T-helper 22 cell (primary cell): ENCODE results near the gene TNXB.
"Not testable (repeated sequence)": the region's sequence is repeated elsewhere in the genome, so short reads cannot be mapped to it uniquely, and the experiment has no call there.

Source experiments
- DNase-seq: peaks from one replicate; pipeline ENCODE4 v3.0.0-alpha.2; 2020; ENCODE audit warnings: low read depth

TNXB gene

DNA sequence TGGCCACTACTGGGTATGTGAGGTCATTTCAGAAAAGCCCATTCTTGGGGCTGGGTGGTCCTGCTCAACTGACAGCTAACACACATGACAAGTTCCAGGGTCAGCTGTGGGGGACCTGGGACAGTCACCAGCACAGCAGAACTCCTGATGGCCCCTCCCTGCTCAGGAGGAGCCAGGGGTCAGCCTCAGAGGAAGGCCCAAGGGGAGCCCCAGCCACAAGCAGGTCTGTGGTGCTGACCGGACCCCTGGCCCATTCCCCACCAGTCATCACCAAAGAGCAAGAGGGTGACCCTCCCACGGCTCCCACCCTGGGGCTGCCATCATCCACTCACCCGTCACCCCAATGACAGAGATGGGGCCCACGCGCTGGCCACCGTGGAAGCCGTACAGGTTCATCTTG, 52.9 kb downstream of the TNXB start:
- no peak for DNase-seq

DNA sequence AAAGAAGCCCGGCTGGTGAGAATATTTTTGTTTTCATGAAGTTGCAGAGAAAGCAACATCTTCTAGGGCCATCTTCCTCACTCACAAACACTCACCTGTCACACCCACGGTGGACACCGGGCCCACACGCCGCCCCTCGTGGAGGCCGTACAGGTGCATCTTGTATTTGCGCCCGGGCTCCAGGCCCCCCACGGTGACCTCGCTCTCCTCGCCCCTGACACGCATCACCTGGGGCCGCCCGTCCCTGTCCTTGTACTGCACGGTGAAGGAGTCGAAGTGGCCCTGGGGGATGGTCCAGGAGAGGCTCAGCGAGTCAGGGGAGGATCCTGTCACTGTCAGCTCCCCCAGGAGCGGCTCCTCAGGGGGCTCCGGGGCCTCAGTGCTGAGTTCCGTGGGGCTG, 53.4 kb downstream of the TNXB start:
- not testable (repeated sequence) for DNase-seq

DNA sequence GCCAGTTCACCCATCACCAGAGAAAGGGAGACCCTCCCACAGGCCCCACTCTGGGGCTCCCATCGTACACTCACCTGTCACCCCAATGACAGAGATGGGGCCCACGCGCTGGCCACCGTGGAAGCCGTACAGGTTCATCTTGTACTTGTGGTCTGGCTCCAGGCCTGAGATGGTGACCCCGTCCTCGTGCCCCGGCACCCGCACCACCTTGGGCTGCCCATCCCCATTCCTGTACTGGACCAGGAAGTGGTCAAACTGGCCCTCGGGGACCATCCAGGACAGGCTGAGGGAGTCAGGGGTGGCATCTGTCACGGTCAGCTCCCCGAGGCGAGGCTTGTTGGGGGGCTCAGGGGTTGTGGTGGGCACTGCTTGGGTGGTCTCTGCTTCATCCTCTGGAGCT, 55.8 kb downstream of the TNXB start:
- DNase-seq: not testable (repeated sequence)

DNA sequence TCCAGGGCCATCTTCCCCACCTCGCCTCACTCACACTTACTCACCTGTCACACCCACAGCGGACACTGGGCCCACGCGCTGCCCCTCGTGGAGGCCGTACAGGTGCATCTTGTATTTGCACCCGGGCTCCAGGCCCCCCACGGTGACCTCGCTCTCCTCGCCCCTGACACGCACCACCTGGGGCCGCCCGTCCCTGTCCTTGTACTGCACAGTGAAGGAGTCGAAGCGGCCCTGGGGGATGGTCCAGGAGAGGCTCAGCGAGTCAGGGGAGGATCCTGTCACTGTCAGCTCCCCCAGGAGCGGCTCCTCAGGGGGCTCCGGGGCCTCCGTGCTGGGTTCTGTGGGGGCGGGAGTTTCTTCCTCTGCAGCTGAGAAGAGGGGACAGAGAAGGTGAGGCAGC, 56.5 kb downstream of the TNXB start:
- not testable (repeated sequence) for DNase-seq

- no peak for DNase-seq
Measured at GRCh38 chr6:32050562-32050961, 58.6 kb downstream of the TNXB start.

DNA sequence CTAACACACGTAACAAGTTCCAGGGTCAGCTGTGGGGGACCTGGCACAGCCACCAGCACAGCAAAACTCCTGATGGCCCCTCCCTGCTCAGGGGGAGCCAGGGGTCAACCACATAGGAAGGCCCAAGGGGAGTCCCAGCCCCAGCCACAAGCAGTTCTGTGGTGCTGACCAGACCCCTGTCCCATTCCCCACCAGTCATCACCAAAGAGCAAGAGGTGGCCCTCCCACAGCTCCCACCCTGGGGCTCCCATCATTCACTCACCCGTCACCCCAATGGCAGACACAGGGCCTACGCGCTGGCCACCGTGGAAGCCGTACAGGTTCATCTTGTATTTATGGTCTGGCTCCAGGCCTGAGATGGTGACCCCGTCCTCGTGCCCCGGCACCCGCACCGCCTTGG, 59.4 kb downstream of the TNXB start:
- DNase-seq: not testable (repeated sequence)

DNA sequence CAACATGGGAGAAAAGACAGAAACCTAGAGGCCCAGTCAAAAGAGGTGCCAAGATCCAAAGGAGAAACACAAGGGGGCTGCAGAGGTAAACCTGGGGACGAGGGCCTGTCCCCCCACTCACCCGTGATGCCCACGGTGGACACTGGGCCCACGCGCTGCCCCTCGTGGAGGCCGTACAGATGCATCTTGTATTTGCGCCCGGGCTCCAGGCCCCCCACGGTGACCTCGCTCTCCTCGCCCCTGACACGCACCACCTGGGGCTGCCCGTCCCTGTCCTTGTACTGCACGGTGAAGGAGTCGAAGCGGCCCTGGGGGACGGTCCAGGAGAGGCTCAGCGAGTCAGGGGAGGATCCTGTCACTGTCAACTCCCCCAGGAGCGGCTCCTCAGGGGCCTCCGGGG, 60.0 kb downstream of the TNXB start:
- not testable (repeated sequence) for DNase-seq

DNA sequence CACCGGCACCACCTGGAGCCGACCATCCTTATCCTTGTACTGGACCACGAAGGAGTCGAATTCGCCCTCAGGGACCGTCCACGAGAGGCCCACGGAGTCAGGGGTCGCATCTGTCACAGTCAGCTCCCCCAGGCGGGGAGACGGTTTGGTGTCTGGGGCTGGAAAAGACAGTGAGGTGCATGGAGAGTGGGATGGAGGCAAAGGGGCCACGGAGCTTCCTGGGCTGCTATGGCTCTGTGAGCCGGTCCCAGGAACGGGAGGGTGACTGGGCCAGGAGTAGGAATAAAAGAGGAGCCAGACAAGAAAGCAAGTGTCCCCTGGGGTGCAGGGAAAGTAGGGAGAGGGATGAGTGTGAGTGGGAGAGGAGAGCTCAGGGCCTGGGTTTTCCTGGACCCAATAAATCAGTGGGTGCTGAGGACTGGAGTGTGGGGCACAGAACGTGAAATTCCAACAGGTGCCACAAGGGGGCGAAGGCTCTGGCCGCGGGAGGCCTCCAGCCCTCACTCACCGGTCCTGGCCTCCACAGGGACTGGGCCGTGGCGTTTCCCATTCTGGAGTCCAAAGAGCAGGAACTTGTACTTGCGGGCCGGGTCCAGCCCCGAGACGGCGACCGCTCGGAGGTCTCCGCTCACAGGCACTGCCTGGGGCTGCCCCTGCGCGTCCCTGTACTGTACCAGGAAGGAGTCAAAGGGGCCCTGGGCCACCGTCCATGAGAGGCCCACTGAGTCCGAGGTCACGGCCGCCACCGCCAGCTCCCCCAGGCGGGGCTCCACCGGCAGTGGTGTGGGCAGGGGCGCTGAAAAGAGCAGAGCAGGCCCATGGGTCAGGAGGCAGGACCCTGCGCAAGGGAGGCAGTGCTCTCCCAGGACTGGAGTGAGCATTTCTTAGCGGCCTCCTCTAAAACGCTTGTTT, 61.0 kb downstream of the TNXB start:
- peak; percentile 9 for DNase-seq

- no peak for DNase-seq
Measured at GRCh38 chr6:32047539-32047854, 61.6 kb downstream of the TNXB start.

- DNase-seq: no peak
Measured at GRCh38 chr6:32047084-32047478, 62.1 kb downstream of the TNXB start.

- DNase-seq: no peak
Measured at GRCh38 chr6:32046450-32047083, 62.6 kb downstream of the TNXB start.

DNA sequence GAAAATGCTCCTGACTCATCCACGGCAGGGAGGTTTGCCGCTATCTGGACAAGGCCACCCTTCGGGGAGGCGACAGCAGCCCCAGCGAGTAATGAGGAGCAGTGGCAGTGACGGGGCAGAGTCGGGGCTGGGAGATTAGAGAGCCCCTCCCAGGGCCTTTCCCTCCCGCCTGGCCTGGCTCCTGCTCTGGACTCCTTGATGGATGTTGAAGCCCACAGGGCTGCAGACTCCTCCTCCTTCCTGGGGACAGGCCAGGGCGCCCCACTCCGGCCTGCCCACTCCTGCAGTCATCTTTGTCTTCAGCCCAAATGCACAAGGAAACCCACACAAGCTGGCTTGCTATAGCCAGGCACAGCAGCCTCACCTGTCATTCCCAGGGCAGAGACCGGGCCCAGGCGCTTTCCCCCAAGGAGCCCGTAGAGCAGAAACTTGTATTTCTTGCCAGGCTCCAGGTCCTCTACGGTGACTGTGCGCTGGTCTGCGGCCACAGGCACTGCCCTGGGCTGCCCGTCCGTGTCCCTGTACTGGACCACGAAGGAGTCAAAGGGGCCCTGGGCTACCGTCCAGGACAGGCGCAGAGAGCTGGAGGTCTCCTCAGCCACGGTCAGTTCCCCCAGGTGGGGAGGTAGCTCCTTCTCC, 63.2 kb downstream of the TNXB start:
- DNase-seq: no peak

GRCh38 chr6:32044916-32045315, 64.2 kb downstream of the TNXB start:
- DNase-seq: not testable (repeated sequence)

GRCh38 chr6:32043589-32044380, 65.4 kb downstream of the TNXB start:
- DNase-seq: not testable (repeated sequence)

- not testable (repeated sequence) for DNase-seq
Measured at GRCh38 chr6:32042276-32042675, 66.9 kb downstream of the TNXB start.

- DNase-seq: not testable (repeated sequence)
Measured at GRCh38 chr6:32041385-32041784, 67.8 kb downstream of the TNXB start.

GRCh38 chr6:32041050-32041321, 68.2 kb downstream of the TNXB start:
- DNase-seq: not testable (repeated sequence)

DNA sequence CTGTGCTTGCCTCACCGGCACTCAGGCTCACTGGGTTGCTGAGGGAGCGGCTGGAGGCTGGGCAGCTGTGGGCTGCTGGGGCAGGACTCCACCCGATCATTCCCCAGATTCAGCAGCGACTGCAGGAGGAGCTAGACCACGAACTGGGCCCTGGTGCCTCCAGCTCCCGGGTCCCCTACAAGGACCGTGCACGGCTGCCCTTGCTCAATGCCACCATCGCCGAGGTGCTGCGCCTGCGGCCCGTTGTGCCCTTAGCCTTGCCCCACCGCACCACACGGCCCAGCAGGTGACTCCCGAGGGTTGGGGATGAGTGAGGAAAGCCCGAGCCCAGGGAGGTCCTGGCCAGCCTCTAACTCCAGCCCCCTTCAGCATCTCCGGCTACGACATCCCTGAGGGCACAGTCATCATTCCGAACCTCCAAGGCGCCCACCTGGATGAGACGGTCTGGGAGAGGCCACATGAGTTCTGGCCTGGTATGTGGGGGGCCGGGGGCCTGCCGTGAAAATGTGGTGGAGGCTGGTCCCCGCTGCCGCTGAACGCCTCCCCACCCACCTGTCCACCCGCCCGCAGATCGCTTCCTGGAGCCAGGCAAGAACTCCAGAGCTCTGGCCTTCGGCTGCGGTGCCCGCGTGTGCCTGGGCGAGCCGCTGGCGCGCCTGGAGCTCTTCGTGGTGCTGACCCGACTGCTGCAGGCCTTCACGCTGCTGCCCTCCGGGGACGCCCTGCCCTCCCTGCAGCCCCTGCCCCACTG, 68.7 kb downstream of the TNXB start:
- not testable (repeated sequence) for DNase-seq

GRCh38 chr6:32039321-32040274, 69.5 kb downstream of the TNXB start:
- not testable (repeated sequence) for DNase-seq

GRCh38 chr6:32038878-32039277, 70.3 kb downstream of the TNXB start:
- DNase-seq: not testable (repeated sequence)
